ENCODE data around the gene RASGEF1C.
"Not testable (repeated sequence)": the region's sequence is repeated elsewhere in the genome, so short reads cannot be mapped to it uniquely, and the experiment has no call there.

The RASGEF1C gene

DNA sequence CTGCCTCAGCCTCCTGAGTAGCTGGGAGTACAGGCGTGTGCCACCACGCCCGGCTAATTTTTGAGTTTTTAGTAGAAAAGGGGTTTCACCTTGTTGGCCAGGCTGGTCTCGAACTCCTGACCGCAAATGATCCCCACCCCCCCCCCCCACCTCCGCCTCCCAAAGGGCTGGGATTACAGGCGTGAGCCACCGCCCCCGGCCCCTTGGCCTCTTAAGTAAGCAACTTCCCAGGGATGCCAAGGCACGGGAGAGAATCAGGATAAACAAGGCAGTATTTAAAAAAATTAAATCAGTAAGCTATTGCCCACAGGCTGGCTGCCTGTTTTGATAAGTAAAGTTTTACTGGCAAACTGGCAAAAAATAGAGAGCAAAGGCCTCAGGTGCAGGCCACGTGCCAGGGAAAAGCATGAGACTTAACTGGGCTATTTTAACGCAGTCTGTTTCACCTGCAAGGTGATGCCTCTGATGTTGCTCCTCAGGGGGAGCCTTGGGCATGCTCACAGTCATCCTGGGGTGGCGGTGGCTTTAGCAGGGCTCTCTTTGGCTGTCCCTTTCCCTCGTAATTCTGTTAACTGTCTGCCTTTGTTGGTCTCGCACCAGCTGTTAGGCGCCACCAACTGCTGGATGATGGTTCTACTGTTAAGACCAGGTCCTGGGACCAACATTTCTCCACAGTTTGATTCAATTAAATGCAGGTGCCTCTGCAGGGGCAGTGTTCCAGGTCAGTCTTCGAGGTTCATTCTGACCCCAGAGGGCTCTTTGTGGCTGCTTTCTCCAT lies 118.1 kb downstream of the RASGEF1C start:
- no peaks in the 10 kb centered on the region for H3K27me3 ChIP-seq (ENCODE audit: control insufficient read depth, insufficient read depth, low read length)
- no peak overlapping the region for H3K4me3 ChIP-seq (ENCODE audit: low read length)
- no peaks in the 10 kb centered on the region for H3K36me3 ChIP-seq (ENCODE audit: control insufficient read depth, insufficient read depth, low read length)
- WGBS (ENCODE audit: insufficient coverage, insufficient read length): no CpG with 5 or more reads among the region's 17 CpGs
- no peak for DNase-seq (ENCODE audit: low read depth, low spot score)
- H3K9me3 ChIP-seq (ENCODE audit: control insufficient read depth, insufficient read depth, low read length): no peaks in the 10 kb centered on the region
- H3K27ac ChIP-seq (ENCODE audit: low read length): no peak overlapping the region
- peaks cover 2% of the 10 kb centered on the region for H3K4me1 ChIP-seq (ENCODE audit: control insufficient read depth, insufficient read depth, low read length)

- WGBS (ENCODE audit: insufficient coverage, insufficient read length): no CpG with 5 or more reads among the region's 58 CpGs
- peak; percentile 75 for DNase-seq (ENCODE audit: low read depth, low spot score)
- Histone ChIP-seq H3K36me3 (ENCODE audit: control insufficient read depth, insufficient read depth, low read length) (no peaks in the 10 kb centered on the region), H3K4me1 (ENCODE audit: control insufficient read depth, insufficient read depth, low read length) (peaks cover 3% of the 10 kb centered on the region), H3K27ac (ENCODE audit: low read length) (no peak overlapping the region), H3K4me3 (ENCODE audit: low read length) (peak overlapping the region; percentile 20; the same call in 1 of the 2 replicates), H3K27me3 (ENCODE audit: control insufficient read depth, insufficient read depth, low read length) (no peaks in the 10 kb centered on the region), H3K9me3 (ENCODE audit: control insufficient read depth, insufficient read depth, low read length) (no peaks in the 10 kb centered on the region)
These were observed 118.8 kb downstream of the RASGEF1C start for GRCh38 chr5:180090098-180090768.

DNA sequence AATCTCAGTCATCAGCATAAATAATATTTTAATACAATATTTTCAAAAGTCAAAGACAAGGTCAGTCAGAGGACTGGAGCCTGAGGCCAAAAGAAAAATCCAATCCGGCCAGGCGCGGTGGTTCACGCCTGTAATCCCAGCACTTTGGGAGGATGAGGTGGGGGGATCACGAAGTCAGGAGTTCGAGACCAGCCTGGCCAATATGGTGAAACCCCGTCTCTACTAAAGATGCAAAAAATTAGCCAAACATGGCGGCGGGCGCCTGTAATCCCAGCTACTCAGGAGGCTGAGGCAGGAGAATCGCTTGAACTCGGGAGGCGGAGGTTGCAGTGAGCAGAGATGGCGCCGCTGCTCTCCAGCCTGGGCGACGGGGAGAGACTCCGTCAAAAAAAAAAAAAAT lies 119.4 kb downstream of the RASGEF1C start:
- WGBS (ENCODE audit: insufficient coverage, insufficient read length): no CpG with 5 or more reads among the region's 18 CpGs
- not testable (repeated sequence) for H3K27me3 ChIP-seq (ENCODE audit: control insufficient read depth, insufficient read depth, low read length); H3K4me3 ChIP-seq (ENCODE audit: low read length); H3K27ac ChIP-seq (ENCODE audit: low read length); DNase-seq (ENCODE audit: low read depth, low spot score); H3K36me3 ChIP-seq (ENCODE audit: control insufficient read depth, insufficient read depth, low read length); H3K9me3 ChIP-seq (ENCODE audit: control insufficient read depth, insufficient read depth, low read length); H3K4me1 ChIP-seq (ENCODE audit: control insufficient read depth, insufficient read depth, low read length)

DNA sequence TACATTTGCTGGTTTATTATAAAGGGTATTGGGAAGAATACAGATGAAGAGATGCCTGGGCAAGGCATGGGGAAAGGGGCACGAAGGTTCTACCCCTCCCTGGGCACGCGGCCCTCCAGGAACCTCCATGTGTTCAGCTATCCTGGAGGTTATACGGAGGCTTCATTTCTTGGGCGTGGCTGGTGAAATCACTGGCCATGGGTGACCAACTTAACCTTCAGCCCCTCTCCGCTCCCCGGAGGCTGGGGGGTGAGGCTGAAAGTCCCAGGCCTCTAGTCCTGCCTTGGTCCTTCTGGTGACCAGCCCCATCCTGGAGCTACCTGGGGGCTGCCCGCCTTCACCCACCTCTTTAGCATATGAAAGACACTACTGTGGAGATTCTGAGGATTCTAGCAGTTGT lies 120.5 kb downstream of the RASGEF1C start:
- Histone ChIP-seq H3K36me3 (ENCODE audit: control insufficient read depth, insufficient read depth, low read length) (no peaks in the 10 kb centered on the region), H3K27me3 (ENCODE audit: control insufficient read depth, insufficient read depth, low read length) (no peaks in the 10 kb centered on the region), H3K4me3 (ENCODE audit: low read length) (no peak overlapping the region), H3K4me1 (ENCODE audit: control insufficient read depth, insufficient read depth, low read length) (peaks cover 8% of the 10 kb centered on the region), H3K27ac (ENCODE audit: low read length) (no peak overlapping the region), H3K9me3 (ENCODE audit: control insufficient read depth, insufficient read depth, low read length) (no peaks in the 10 kb centered on the region)
- no CpG with 5 or more reads among the region's 8 CpGs for WGBS (ENCODE audit: insufficient coverage, insufficient read length)
- no peak for DNase-seq (ENCODE audit: low read depth, low spot score)

- H3K9me3 ChIP-seq (ENCODE audit: control insufficient read depth, insufficient read depth, low read length): no peaks in the 10 kb centered on the region
- no peak overlapping the region for H3K27ac ChIP-seq (ENCODE audit: low read length)
- H3K4me1 ChIP-seq (ENCODE audit: control insufficient read depth, insufficient read depth, low read length): peaks cover 10% of the 10 kb centered on the region
- H3K4me3 ChIP-seq (ENCODE audit: low read length): no peak overlapping the region
- H3K36me3 ChIP-seq (ENCODE audit: control insufficient read depth, insufficient read depth, low read length): no peaks in the 10 kb centered on the region
- H3K27me3 ChIP-seq (ENCODE audit: control insufficient read depth, insufficient read depth, low read length): no peaks in the 10 kb centered on the region
- DNase-seq (ENCODE audit: low read depth, low spot score): no peak
- WGBS (ENCODE audit: insufficient coverage, insufficient read length): no CpG with 5 or more reads among the region's 11 CpGs
These were observed 122.1 kb downstream of the RASGEF1C start for GRCh38 chr5:180086816-180087399.

DNA sequence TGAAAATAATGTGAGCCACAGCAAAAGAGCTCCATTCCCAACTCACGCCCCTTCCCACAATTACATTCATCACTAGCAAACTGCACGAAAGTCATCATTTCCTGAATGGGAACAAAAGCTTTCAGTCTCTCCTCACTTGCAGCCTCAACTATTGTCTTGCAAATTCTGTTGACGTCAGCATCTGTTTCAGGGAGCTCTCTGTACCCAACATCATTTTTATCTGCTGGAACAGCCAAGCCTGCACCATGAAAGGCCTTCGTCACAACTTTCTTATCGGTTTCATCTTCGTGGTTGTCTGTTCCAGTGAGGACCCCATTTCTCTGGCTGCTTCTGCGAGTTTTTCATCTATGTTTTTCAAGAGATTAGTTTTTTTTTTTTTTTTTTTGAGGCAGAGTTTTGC lies 123.2 kb downstream of the RASGEF1C start:
- Histone ChIP-seq H3K4me3 (ENCODE audit: low read length) (no peak overlapping the region), H3K4me1 (ENCODE audit: control insufficient read depth, insufficient read depth, low read length) (peaks cover 10% of the 10 kb centered on the region), H3K27ac (ENCODE audit: low read length) (no peak overlapping the region)

GRCh38 chr5:180084638-180085561 lies 124.1 kb downstream of the RASGEF1C start:
- H3K36me3 ChIP-seq (ENCODE audit: control insufficient read depth, insufficient read depth, low read length): no peaks in the 10 kb centered on the region
- H3K4me3 ChIP-seq (ENCODE audit: low read length): no peak overlapping the region
- WGBS (ENCODE audit: insufficient coverage, insufficient read length): no CpG with 5 or more reads among the region's 13 CpGs

More for the DNA sequence above, 123.2 kb downstream of the RASGEF1C start:
- no CpG with 5 or more reads among the region's 7 CpGs for WGBS (ENCODE audit: insufficient coverage, insufficient read length)
- no peak for DNase-seq (ENCODE audit: low read depth, low spot score)
- H3K36me3 ChIP-seq (ENCODE audit: control insufficient read depth, insufficient read depth, low read length): no peaks in the 10 kb centered on the region
- no peaks in the 10 kb centered on the region for H3K27me3 ChIP-seq (ENCODE audit: control insufficient read depth, insufficient read depth, low read length)
- H3K9me3 ChIP-seq (ENCODE audit: control insufficient read depth, insufficient read depth, low read length): no peaks in the 10 kb centered on the region

DNA sequence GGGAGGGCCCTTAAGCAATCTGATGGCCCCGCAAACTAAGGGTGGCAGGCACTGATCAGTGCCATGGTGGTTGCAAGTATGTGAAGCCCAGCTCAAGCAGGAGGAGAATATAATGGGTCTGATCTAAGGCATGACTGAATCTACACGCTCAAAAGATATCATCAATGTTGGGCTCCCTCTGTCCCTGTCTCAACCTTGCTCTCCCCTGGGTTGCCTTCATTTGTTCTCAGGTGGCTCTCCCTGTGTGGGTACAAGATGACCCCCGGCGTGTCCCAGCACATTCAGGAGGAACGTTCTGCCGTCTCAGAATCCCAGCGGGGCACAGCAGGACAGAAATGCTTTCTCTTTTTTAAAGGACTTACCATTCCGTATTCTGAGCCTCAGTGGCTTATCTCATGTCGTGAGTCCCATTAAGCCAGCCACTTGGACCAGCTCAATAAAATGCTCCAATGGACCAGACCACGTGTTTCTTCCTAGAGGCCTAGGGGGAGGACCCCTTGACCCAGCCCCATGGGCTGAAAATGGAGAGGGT lies 125.4 kb downstream of the RASGEF1C start:
- Histone ChIP-seq H3K27ac (ENCODE audit: low read length) (no peak overlapping the region), H3K36me3 (ENCODE audit: control insufficient read depth, insufficient read depth, low read length) (no peaks in the 10 kb centered on the region), H3K27me3 (ENCODE audit: control insufficient read depth, insufficient read depth, low read length) (no peaks in the 10 kb centered on the region), H3K4me3 (ENCODE audit: low read length) (no peak overlapping the region), H3K9me3 (ENCODE audit: control insufficient read depth, insufficient read depth, low read length) (no peaks in the 10 kb centered on the region; the same call in 1 of the 2 replicates), H3K4me1 (ENCODE audit: control insufficient read depth, insufficient read depth, low read length) (peaks cover 9% of the 10 kb centered on the region)
- DNase-seq (ENCODE audit: low read depth, low spot score): no peak
- no CpG with 5 or more reads among the region's 10 CpGs for WGBS (ENCODE audit: insufficient coverage, insufficient read length)

More at GRCh38 chr5:180084638-180085561, 124.1 kb downstream of the RASGEF1C start:
- peaks cover 10% of the 10 kb centered on the region for H3K4me1 ChIP-seq (ENCODE audit: control insufficient read depth, insufficient read depth, low read length)
- no peaks in the 10 kb centered on the region for H3K27me3 ChIP-seq (ENCODE audit: control insufficient read depth, insufficient read depth, low read length)
- no peaks in the 10 kb centered on the region; the same call in 1 of the 2 replicates for H3K9me3 ChIP-seq (ENCODE audit: control insufficient read depth, insufficient read depth, low read length)
- no peak for DNase-seq (ENCODE audit: low read depth, low spot score)
- H3K27ac ChIP-seq (ENCODE audit: low read length): no peak overlapping the region

GRCh38 chr5:180082633-180083420 lies 126.2 kb downstream of the RASGEF1C start:
- no peaks in the 10 kb centered on the region for H3K36me3 ChIP-seq (ENCODE audit: control insufficient read depth, insufficient read depth, low read length)
- no peaks in the 10 kb centered on the region; the same call in 1 of the 2 replicates for H3K9me3 ChIP-seq (ENCODE audit: control insufficient read depth, insufficient read depth, low read length)
- no peak overlapping the region for H3K4me3 ChIP-seq (ENCODE audit: low read length)
- WGBS (ENCODE audit: insufficient coverage, insufficient read length): no CpG with 5 or more reads among the region's 17 CpGs
- no peaks in the 10 kb centered on the region for H3K27me3 ChIP-seq (ENCODE audit: control insufficient read depth, insufficient read depth, low read length)
- H3K27ac ChIP-seq (ENCODE audit: low read length): no peak overlapping the region
- H3K4me1 ChIP-seq (ENCODE audit: control insufficient read depth, insufficient read depth, low read length): peaks cover 8% of the 10 kb centered on the region; the same call in 1 of the 2 replicates
- DNase-seq (ENCODE audit: low read depth, low spot score): peak; percentile 89

Measured in iPS DF 6.9 (cell line).